A673 (cell line): ENCODE measurements around the gene UCK1.

Source experiments
- EZH2 ChIP-seq: fragments of 200-600 bp; sonication (generic); IDR thresholded peaks from 2 replicates; pipeline ENCODE4 v1.6.1; 2017; ENCODE audit warnings: borderline replicate concordance, low read depth, mild to moderate bottlenecking, mixed read lengths, antibody characterized with exemption, low read length; ENCODE audit not compliant: poor library complexity, severe bottlenecking
- TF ChIP-seq, protein P1 (sequence below): fragments of 300-800, 200-600 bp; sonication (generic); conservative IDR thresholded peaks from 2 replicates; pipeline ENCODE4 v1.5.1; 2017; ENCODE audit warnings: low read depth, mild to moderate bottlenecking, antibody characterized with exemption, low read length, moderate library complexity, mixed read lengths

- TF ChIP-seq, protein P1, sequence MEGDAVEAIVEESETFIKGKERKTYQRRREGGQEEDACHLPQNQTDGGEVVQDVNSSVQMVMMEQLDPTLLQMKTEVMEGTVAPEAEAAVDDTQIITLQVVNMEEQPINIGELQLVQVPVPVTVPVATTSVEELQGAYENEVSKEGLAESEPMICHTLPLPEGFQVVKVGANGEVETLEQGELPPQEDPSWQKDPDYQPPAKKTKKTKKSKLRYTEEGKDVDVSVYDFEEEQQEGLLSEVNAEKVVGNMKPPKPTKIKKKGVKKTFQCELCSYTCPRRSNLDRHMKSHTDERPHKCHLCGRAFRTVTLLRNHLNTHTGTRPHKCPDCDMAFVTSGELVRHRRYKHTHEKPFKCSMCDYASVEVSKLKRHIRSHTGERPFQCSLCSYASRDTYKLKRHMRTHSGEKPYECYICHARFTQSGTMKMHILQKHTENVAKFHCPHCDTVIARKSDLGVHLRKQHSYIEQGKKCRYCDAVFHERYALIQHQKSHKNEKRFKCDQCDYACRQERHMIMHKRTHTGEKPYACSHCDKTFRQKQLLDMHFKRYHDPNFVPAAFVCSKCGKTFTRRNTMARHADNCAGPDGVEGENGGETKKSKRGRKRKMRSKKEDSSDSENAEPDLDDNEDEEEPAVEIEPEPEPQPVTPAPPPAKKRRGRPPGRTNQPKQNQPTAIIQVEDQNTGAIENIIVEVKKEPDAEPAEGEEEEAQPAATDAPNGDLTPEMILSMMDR, result no peak
- TF ChIP-seq EZH2, result no peak
Observed at GRCh38 chr9:131522257-131523085, 8.6 kb downstream of the UCK1 start.
